ENCODE measurements around the gene GSTO1.

- TF ChIP-seq, protein P1, sequence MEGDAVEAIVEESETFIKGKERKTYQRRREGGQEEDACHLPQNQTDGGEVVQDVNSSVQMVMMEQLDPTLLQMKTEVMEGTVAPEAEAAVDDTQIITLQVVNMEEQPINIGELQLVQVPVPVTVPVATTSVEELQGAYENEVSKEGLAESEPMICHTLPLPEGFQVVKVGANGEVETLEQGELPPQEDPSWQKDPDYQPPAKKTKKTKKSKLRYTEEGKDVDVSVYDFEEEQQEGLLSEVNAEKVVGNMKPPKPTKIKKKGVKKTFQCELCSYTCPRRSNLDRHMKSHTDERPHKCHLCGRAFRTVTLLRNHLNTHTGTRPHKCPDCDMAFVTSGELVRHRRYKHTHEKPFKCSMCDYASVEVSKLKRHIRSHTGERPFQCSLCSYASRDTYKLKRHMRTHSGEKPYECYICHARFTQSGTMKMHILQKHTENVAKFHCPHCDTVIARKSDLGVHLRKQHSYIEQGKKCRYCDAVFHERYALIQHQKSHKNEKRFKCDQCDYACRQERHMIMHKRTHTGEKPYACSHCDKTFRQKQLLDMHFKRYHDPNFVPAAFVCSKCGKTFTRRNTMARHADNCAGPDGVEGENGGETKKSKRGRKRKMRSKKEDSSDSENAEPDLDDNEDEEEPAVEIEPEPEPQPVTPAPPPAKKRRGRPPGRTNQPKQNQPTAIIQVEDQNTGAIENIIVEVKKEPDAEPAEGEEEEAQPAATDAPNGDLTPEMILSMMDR (IDR thresholded peaks at IDR 0.05; ENCODE audit: insufficient read depth, low read depth, low read length): no peak
- TF ChIP-seq EZH2 (IDR thresholded peaks at IDR 0.05; ENCODE audit: insufficient read depth, low read length): no peak
Observed at GRCh38 chr10:104245066-104245632, 9.5 kb upstream of the GSTO1 start.

All from astrocyte (in vitro differentiated cells and primary cell).